ENCODE measurements around the gene TRAT1. TPM values are rescaled to one million over a fixed set of nuclear protein-coding genes. Genes with fewer than 3 reads are reported as not detected.

TRAT1 gene
- total and polyA plus RNA-seq, 2 experiments from 2014 or later, result not detected

DNA sequence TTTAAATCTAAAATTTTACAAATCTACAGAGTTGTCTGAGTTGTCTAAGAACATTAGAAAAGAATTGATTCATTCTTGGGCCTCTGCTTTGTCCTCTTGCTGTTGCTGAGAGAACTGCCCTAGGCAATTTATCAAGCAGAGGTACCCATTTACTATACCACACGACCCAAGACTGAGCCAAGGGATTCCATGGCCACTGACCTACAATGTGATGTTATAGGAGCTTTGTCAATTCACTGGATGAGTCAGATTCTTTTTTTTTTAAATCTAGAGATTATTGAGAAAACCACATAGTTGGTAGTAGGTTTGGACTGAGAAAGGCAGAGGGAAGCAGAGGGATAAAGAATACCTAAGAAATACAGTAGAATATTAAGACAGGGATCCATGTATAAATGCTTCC is 55.3 kb downstream of the TRAT1 start:
- no peak overlapping the region for H3K4me3 ChIP-seq
- ATAC-seq (no peak), DNase-seq (ENCODE audit: low spot score) (no peak)
- Mint-ChIP-seq H3K4me3 (no peak overlapping the region), H3K36me3 (ENCODE audit: low read depth) (no peaks in the 10 kb centered on the region), H3K4me1 (no peaks in the 10 kb centered on the region), H3K27ac (no peak overlapping the region), H3K9me3 (no peaks in the 10 kb centered on the region), H3K27me3 (ENCODE audit: insufficient read depth, low read depth, poor library complexity) (no peaks in the 10 kb centered on the region)
- no peak overlapping the region for H3K4me2 ChIP-seq
- no peaks in the 10 kb centered on the region for H3K9me2 ChIP-seq (ENCODE audit: insufficient read depth)
- H2AFZ ChIP-seq, result no peak overlapping the region
- no peaks in the 10 kb centered on the region for H4K20me1 ChIP-seq (replicated peaks; ENCODE audit: insufficient read depth)
- no peak for TF ChIP-seq EZH2 (IDR thresholded peaks at IDR 0.05; ENCODE audit: low read depth, unreplicated experiment)
- TF ChIP-seq, protein P1, sequence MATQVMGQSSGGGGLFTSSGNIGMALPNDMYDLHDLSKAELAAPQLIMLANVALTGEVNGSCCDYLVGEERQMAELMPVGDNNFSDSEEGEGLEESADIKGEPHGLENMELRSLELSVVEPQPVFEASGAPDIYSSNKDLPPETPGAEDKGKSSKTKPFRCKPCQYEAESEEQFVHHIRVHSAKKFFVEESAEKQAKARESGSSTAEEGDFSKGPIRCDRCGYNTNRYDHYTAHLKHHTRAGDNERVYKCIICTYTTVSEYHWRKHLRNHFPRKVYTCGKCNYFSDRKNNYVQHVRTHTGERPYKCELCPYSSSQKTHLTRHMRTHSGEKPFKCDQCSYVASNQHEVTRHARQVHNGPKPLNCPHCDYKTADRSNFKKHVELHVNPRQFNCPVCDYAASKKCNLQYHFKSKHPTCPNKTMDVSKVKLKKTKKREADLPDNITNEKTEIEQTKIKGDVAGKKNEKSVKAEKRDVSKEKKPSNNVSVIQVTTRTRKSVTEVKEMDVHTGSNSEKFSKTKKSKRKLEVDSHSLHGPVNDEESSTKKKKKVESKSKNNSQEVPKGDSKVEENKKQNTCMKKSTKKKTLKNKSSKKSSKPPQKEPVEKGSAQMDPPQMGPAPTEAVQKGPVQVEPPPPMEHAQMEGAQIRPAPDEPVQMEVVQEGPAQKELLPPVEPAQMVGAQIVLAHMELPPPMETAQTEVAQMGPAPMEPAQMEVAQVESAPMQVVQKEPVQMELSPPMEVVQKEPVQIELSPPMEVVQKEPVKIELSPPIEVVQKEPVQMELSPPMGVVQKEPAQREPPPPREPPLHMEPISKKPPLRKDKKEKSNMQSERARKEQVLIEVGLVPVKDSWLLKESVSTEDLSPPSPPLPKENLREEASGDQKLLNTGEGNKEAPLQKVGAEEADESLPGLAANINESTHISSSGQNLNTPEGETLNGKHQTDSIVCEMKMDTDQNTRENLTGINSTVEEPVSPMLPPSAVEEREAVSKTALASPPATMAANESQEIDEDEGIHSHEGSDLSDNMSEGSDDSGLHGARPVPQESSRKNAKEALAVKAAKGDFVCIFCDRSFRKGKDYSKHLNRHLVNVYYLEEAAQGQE (IDR thresholded peaks at IDR 0.05; ENCODE audit: unreplicated experiment), result no peak
- no peaks in the 10 kb centered on the region for H3K36me3 ChIP-seq (ENCODE audit: insufficient read depth)
- no peaks in the 10 kb centered on the region for H3K4me1 ChIP-seq (ENCODE audit: insufficient read depth)
- no peak overlapping the region for H3K27ac ChIP-seq (ENCODE audit: low read depth)
- no peaks in the 10 kb centered on the region for H3K79me2 ChIP-seq (replicated peaks; ENCODE audit: insufficient read depth)
- no peaks in the 10 kb centered on the region for H3K27me3 ChIP-seq (ENCODE audit: insufficient read depth)
- H3F3A ChIP-seq (replicated peaks; ENCODE audit: low read depth), result no peaks in the 10 kb centered on the region

- Histone ChIP-seq H4K20me1 (replicated peaks; ENCODE audit: insufficient read depth) (no peaks in the 10 kb centered on the region), H3K79me2 (replicated peaks; ENCODE audit: insufficient read depth) (no peaks in the 10 kb centered on the region), H3K4me1 (ENCODE audit: insufficient read depth) (no peaks in the 10 kb centered on the region), H3K27ac (ENCODE audit: low read depth) (no peak overlapping the region), H3K27me3 (ENCODE audit: insufficient read depth) (no peaks in the 10 kb centered on the region), H3F3A (replicated peaks; ENCODE audit: low read depth) (no peaks in the 10 kb centered on the region), H3K4me3 (no peak overlapping the region), H2AFZ (no peak overlapping the region), H3K36me3 (ENCODE audit: insufficient read depth) (no peaks in the 10 kb centered on the region), H3K4me2 (no peak overlapping the region), H3K9me2 (ENCODE audit: insufficient read depth) (no peaks in the 10 kb centered on the region)
- H3K4me1 Mint-ChIP-seq, result no peaks in the 10 kb centered on the region
- TF ChIP-seq, protein P2, sequence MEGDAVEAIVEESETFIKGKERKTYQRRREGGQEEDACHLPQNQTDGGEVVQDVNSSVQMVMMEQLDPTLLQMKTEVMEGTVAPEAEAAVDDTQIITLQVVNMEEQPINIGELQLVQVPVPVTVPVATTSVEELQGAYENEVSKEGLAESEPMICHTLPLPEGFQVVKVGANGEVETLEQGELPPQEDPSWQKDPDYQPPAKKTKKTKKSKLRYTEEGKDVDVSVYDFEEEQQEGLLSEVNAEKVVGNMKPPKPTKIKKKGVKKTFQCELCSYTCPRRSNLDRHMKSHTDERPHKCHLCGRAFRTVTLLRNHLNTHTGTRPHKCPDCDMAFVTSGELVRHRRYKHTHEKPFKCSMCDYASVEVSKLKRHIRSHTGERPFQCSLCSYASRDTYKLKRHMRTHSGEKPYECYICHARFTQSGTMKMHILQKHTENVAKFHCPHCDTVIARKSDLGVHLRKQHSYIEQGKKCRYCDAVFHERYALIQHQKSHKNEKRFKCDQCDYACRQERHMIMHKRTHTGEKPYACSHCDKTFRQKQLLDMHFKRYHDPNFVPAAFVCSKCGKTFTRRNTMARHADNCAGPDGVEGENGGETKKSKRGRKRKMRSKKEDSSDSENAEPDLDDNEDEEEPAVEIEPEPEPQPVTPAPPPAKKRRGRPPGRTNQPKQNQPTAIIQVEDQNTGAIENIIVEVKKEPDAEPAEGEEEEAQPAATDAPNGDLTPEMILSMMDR (conservative IDR thresholded peaks at IDR 0.05; ENCODE audit: low read depth in 2 of 2), result peak; percentile 42 to 64
- no peak for TF ChIP-seq ZNF331 (CRISPR knock-in tag; IDR thresholded peaks at IDR 0.05; ENCODE audit: low read depth)
- peak; percentile 64 for ATAC-seq
- peak; percentile 12 for DNase-seq (ENCODE audit: low spot score)
- no peak overlapping the region for H3K4me3 Mint-ChIP-seq
- no peaks in the 10 kb centered on the region for H3K36me3 Mint-ChIP-seq (ENCODE audit: low read depth)
- H3K27me3 Mint-ChIP-seq (ENCODE audit: insufficient read depth, low read depth, poor library complexity), result no peaks in the 10 kb centered on the region
- no peak overlapping the region for H3K27ac Mint-ChIP-seq
- H3K9me3 Mint-ChIP-seq, result no peaks in the 10 kb centered on the region
These were observed 57.3 kb downstream of the TRAT1 start for GRCh38 chr3:108879915-108880314.

GRCh38 chr3:108882762-108883161 is 60.2 kb downstream of the TRAT1 start:
- Histone ChIP-seq H4K20me1 (replicated peaks; ENCODE audit: insufficient read depth) (no peaks in the 10 kb centered on the region), H3K4me1 (ENCODE audit: insufficient read depth) (peaks cover 9% of the 10 kb centered on the region), H3K4me3 (no peak overlapping the region), H3K36me3 (ENCODE audit: insufficient read depth) (no peaks in the 10 kb centered on the region), H3K27ac (ENCODE audit: low read depth) (no peak overlapping the region), H2AFZ (no peak overlapping the region), H3K27me3 (ENCODE audit: insufficient read depth) (no peaks in the 10 kb centered on the region), H3K4me2 (no peak overlapping the region), H3K79me2 (replicated peaks; ENCODE audit: insufficient read depth) (no peaks in the 10 kb centered on the region), H3F3A (replicated peaks; ENCODE audit: low read depth) (no peaks in the 10 kb centered on the region), H3K9me2 (ENCODE audit: insufficient read depth) (no peaks in the 10 kb centered on the region)
- DNase-seq (ENCODE audit: low spot score) (no peak), ATAC-seq (no peak)
- no peaks in the 10 kb centered on the region for H3K27me3 Mint-ChIP-seq (ENCODE audit: insufficient read depth, low read depth, poor library complexity)
- H3K27ac Mint-ChIP-seq, result no peak overlapping the region
- H3K4me3 Mint-ChIP-seq, result no peak overlapping the region
- no peaks in the 10 kb centered on the region for H3K36me3 Mint-ChIP-seq (ENCODE audit: low read depth)
- no peaks in the 10 kb centered on the region for H3K9me3 Mint-ChIP-seq
- peaks cover 7% of the 10 kb centered on the region for H3K4me1 Mint-ChIP-seq
- TF ChIP-seq STAT1 (IDR thresholded peaks at IDR 0.05; ENCODE audit: unreplicated experiment) (no peak), ZNF331 (CRISPR knock-in tag; IDR thresholded peaks at IDR 0.05; ENCODE audit: low read depth) (no peak), NANOG (IDR thresholded peaks at IDR 0.05; ENCODE audit: borderline replicate concordance) (no peak), ETS1 (IDR thresholded peaks at IDR 0.05) (no peak), POLR2AphosphoS5 (IDR thresholded peaks at IDR 0.05; ENCODE audit: low read depth) (no peak), JUNB (IDR thresholded peaks at IDR 0.05; ENCODE audit: unreplicated experiment) (no peak)
- TF ChIP-seq, protein P1 (IDR thresholded peaks at IDR 0.05; ENCODE audit: unreplicated experiment), result no peak
